HepG2 (cell line): ENCODE results near the gene SNX15. TPM values are rescaled to one million over a fixed set of nuclear protein-coding genes. Genes with fewer than 3 reads are reported as not detected.

Source experiments
- AHDC1 ChIP-seq: sonication (generic); formaldehyde crosslinking; IDR thresholded peaks from 2 replicates; pipeline ENCODE4 v1.5.1; 2020; ENCODE audit warnings: mild to moderate bottlenecking, missing genetic modification reagents, borderline replicate concordance
- EEA1 ChIP-seq: sonication (generic); formaldehyde crosslinking; IDR thresholded peaks from 2 replicates; pipeline ENCODE4 v1.5.1; 2020; ENCODE audit warnings: mild to moderate bottlenecking, missing genetic modification reagents, borderline replicate concordance
- GLI4 ChIP-seq: sonication (generic); formaldehyde crosslinking; IDR thresholded peaks from 2 replicates; pipeline ENCODE4 v1.5.1; 2020; ENCODE audit warnings: missing genetic modification reagents, mild to moderate bottlenecking, moderate library complexity, borderline replicate concordance
- MNT ChIP-seq: fragments of 450-650 bp; IDR thresholded peaks from 2 replicates; pipeline ENCODE4 v1.6.1; 2016
- NCOA5 ChIP-seq: sonication (generic); formaldehyde crosslinking; IDR thresholded peaks from 2 replicates; pipeline ENCODE4 v1.4.0; 2020; ENCODE audit warnings: missing genetic modification reagents
- NFIC ChIP-seq: IDR thresholded peaks from 2 replicates; pipeline ENCODE4 v1.6.1; 2012; ENCODE audit warnings: mild to moderate bottlenecking, low read length, inconsistent platforms
- PAF1 ChIP-seq: IDR thresholded peaks from 2 replicates; pipeline ENCODE4 v1.6.1; 2016; ENCODE audit warnings: missing genetic modification reagents, missing compliant biosample characterization
- SNRNP70 ChIP-seq: fragments of 200-400 bp; formaldehyde crosslinking; IDR thresholded peaks from 2 replicates; pipeline ENCODE4 v1.6.1; 2017; ENCODE audit warnings: mild to moderate bottlenecking, low read depth, low read length, moderate library complexity
- TBX3 ChIP-seq: fragments of 450-650 bp; IDR thresholded peaks from 2 replicates; pipeline ENCODE4 v1.6.1; 2017; ENCODE audit warnings: antibody characterized with exemption, mild to moderate bottlenecking, inconsistent platforms, borderline replicate concordance
- ZNF512B ChIP-seq: sonication (generic); formaldehyde crosslinking; IDR thresholded peaks from 2 replicates; pipeline ENCODE4 v1.5.1; 2020; ENCODE audit warnings: missing genetic modification reagents, mild to moderate bottlenecking, borderline replicate concordance
- polyA plus RNA-seq, 8 experiments: library from polyadenylated mRNA; depleted of rRNA in 3 of 8; stranded (reverse) in 7 of 8; unstranded in 1 of 8; fragments of >200 nt; fragmentation: Illumina TruSeq in 4 of 8; extraction: Trizol in 4 of 8; gene quantifications; 2 replicates each; pipeline versions ENCODE4 v1.2.1 to v1.2.3, GENCODE V29; 2011 to 2016; ENCODE audit warnings: low read depth in 4 of 8, missing spikeins in 1 of 8, mixed read lengths in 1 of 8; ENCODE audit not compliant: insufficient read depth in 1 of 8
- total RNA-seq, 5 experiments: library from RNA; depleted of rRNA; stranded (reverse); fragments of >200 nt; fragmentation: Illumina TruSeq; extraction: Trizol; gene quantifications; 2 replicates each; pipeline ENCODE4 v1.2.3, GENCODE V29; 2016; ENCODE audit warnings: low read depth in 1 of 5
- TF ChIP-seq, protein P1 (sequence below): sonication (generic); formaldehyde crosslinking; IDR thresholded peaks from 2 replicates; pipeline ENCODE4 v1.4.0; 2020; ENCODE audit warnings: mild to moderate bottlenecking, missing genetic modification reagents

The SNX15 gene
- total and polyA plus RNA-seq, 2 of the 13 experiments (the other 11 are each of a cell fraction or from before 2014, with no cell fraction given), result 19.1 to 22.6 TPM

- no peak for TF ChIP-seq ZNF512B (CRISPR knock-in tag)
- TF ChIP-seq TBX3, result no peak
- no peak for TF ChIP-seq EEA1 (CRISPR knock-in tag)
- no peak for TF ChIP-seq GLI4 (CRISPR knock-in tag)
- TF ChIP-seq, protein P1, sequence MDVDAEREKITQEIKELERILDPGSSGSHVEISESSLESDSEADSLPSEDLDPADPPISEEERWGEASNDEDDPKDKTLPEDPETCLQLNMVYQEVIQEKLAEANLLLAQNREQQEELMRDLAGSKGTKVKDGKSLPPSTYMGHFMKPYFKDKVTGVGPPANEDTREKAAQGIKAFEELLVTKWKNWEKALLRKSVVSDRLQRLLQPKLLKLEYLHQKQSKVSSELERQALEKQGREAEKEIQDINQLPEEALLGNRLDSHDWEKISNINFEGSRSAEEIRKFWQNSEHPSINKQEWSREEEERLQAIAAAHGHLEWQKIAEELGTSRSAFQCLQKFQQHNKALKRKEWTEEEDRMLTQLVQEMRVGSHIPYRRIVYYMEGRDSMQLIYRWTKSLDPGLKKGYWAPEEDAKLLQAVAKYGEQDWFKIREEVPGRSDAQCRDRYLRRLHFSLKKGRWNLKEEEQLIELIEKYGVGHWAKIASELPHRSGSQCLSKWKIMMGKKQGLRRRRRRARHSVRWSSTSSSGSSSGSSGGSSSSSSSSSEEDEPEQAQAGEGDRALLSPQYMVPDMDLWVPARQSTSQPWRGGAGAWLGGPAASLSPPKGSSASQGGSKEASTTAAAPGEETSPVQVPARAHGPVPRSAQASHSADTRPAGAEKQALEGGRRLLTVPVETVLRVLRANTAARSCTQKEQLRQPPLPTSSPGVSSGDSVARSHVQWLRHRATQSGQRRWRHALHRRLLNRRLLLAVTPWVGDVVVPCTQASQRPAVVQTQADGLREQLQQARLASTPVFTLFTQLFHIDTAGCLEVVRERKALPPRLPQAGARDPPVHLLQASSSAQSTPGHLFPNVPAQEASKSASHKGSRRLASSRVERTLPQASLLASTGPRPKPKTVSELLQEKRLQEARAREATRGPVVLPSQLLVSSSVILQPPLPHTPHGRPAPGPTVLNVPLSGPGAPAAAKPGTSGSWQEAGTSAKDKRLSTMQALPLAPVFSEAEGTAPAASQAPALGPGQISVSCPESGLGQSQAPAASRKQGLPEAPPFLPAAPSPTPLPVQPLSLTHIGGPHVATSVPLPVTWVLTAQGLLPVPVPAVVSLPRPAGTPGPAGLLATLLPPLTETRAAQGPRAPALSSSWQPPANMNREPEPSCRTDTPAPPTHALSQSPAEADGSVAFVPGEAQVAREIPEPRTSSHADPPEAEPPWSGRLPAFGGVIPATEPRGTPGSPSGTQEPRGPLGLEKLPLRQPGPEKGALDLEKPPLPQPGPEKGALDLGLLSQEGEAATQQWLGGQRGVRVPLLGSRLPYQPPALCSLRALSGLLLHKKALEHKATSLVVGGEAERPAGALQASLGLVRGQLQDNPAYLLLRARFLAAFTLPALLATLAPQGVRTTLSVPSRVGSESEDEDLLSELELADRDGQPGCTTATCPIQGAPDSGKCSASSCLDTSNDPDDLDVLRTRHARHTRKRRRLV (CRISPR knock-in tag), result no peak
- no peak for TF ChIP-seq NCOA5 (CRISPR knock-in tag)
- TF ChIP-seq AHDC1, result no peak
- no peak for TF ChIP-seq SNRNP70
- peak; percentile 65 for TF ChIP-seq MNT
- no peak for TF ChIP-seq PAF1
- no peak for TF ChIP-seq NFIC
Measured at GRCh38 chr11:65083834-65084597, 56.8 kb downstream of the SNX15 start, which contains the start of the genes CDCA5 and ZFPL1 (continued).
